ENCODE data around the gene MED9.

Gene MED9

DNA sequence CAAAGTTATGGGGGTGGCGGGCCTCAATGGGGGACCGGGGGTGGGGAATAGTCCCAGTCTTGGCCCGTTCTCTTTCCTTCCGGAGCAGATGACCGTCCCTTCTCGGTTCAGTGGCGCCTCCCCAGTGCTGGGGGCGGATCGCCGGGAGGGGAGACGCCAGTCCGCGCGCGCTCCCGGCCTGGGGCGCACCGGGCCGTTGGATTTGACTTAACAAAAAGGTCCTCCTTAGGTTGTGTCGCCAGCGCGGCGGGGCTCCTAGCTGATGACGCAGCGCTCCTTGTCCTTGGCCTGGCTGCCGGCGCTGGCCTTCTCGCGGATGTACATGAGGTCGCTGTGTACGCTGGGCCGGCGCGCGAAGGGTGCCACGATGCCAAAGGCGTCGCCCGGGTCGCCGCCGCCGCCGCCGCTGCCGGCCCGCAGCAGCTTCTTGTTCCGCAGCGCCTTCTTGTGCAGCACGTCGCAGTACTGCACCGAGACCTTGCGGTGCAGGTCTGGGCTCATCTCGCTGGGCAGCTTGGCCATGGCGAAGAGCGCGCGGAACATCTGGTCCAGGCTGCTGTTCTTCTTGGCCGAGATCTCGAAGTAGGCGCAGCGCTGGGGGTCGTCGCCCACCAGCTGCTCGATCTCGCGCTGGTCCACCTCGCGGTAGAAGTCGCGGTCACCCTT, 18.2 kb downstream of the MED9 start:
- TF ChIP-seq, protein P1, sequence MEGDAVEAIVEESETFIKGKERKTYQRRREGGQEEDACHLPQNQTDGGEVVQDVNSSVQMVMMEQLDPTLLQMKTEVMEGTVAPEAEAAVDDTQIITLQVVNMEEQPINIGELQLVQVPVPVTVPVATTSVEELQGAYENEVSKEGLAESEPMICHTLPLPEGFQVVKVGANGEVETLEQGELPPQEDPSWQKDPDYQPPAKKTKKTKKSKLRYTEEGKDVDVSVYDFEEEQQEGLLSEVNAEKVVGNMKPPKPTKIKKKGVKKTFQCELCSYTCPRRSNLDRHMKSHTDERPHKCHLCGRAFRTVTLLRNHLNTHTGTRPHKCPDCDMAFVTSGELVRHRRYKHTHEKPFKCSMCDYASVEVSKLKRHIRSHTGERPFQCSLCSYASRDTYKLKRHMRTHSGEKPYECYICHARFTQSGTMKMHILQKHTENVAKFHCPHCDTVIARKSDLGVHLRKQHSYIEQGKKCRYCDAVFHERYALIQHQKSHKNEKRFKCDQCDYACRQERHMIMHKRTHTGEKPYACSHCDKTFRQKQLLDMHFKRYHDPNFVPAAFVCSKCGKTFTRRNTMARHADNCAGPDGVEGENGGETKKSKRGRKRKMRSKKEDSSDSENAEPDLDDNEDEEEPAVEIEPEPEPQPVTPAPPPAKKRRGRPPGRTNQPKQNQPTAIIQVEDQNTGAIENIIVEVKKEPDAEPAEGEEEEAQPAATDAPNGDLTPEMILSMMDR (IDR thresholded peaks at IDR 0.05; ENCODE audit: low read depth, low read length) = no peak
- TF ChIP-seq, protein P2, sequence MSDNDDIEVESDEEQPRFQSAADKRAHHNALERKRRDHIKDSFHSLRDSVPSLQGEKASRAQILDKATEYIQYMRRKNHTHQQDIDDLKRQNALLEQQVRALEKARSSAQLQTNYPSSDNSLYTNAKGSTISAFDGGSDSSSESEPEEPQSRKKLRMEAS (IDR thresholded peaks at IDR 0.05; ENCODE audit: low read depth, low read length) = no peak
- TF ChIP-seq MYC (IDR thresholded peaks at IDR 0.05; ENCODE audit: low read depth, low read length) (no peak), POLR2A (IDR thresholded peaks at IDR 0.05; ENCODE audit: extremely low read depth, insufficient read length) (no peak)
- H3K4me3 ChIP-seq (ENCODE audit: low read depth, low read length) = no peak overlapping the region
- DNase-seq (ENCODE audit: low read depth) = no peak

DNA sequence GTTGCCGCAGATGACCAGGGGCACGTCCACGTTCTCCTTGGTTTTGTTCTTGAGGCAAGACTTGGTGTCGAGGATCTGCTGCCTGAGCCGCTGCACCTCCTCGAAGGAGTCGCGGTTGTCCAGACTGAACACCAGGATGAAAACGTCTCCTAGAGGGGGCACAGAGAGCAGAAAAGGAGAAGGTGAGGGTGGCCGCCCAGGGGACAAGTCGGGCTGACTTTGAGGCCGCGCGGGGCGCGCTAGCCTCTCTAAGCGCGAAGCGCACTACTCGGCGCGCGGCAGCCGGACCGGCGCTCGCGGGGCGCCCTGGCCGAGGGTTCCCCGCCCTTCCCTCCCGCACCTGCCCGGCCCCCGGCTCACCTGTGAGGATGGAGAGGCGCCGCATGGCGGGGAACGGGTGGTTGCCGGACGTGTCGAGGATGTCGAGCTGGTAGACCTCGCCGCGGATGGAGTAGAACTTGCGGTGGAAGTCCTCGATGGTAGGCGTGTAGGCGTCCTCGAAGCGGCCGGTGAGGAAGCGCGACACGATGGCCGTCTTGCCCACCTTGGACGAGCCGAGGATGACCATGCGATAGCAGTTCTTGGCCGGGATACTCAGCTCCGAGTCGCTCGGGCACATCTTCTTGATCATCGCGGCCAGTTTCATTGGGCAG, 18.9 kb downstream of the MED9 start:
- DNase-seq (ENCODE audit: low read depth) = no peak
- TF ChIP-seq, protein P2 (IDR thresholded peaks at IDR 0.05; ENCODE audit: low read depth, low read length) = no peak
- TF ChIP-seq POLR2A (IDR thresholded peaks at IDR 0.05; ENCODE audit: extremely low read depth, insufficient read length) (no peak), MYC (IDR thresholded peaks at IDR 0.05; ENCODE audit: low read depth, low read length) (no peak)
- TF ChIP-seq, protein P1 (IDR thresholded peaks at IDR 0.05; ENCODE audit: low read depth, low read length) = no peak
- H3K4me3 ChIP-seq (ENCODE audit: low read depth, low read length) = no peak overlapping the region

DNA sequence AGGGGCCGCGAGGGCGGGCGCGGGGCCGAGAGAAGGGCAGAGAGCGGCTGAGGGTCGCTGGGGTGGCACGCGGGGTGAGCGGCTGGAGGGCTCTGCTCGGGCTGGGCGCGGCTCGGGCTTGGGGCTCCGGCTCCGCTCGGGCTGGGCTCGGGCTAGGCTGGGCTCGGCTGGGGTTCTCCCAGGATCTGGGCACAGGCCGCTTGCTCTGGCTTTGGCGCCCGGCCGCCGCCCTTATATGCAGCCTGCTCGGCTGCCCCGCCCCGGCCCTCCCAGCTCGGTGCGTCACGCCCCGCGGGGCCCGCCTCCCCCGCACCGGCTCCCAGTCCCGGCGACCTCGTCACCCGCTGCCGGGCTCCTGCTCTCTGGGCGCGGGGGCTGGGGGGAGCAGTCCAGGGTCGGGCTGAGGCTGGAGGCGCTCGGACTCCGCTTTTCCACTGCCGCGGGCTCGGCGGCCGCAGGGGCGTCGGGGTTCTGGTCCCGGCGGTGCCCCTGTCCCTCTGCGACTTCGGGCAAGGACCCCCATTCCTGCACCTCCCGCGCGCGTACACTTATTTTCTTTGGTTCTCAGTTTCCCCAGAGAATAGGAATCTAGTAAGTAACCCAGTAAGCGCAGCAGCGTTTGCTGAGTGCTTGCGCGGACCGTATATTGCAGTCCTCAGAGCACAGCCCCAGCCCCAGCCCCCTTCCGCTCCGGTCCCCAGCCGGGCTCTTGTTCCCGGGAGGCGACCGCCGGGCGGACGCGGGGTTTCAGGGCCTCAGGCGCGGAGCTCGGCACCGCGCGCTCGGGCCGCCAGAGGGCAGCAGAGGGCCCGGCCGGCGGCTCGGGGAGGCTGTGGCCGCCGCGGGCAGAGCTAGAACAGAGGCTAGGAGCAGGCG, 19.6 kb downstream of the MED9 start, which contains the start of gene RASD1:
RASD1 (minus strand) TSS at position 207 of the 876 bp plus-strand sequence. CDS start 214 bp downstream, outside the sequence.
- peak within 1 kb of the TSS; percentile 65 for H3K4me3 ChIP-seq (ENCODE audit: low read depth, low read length)

DNA sequence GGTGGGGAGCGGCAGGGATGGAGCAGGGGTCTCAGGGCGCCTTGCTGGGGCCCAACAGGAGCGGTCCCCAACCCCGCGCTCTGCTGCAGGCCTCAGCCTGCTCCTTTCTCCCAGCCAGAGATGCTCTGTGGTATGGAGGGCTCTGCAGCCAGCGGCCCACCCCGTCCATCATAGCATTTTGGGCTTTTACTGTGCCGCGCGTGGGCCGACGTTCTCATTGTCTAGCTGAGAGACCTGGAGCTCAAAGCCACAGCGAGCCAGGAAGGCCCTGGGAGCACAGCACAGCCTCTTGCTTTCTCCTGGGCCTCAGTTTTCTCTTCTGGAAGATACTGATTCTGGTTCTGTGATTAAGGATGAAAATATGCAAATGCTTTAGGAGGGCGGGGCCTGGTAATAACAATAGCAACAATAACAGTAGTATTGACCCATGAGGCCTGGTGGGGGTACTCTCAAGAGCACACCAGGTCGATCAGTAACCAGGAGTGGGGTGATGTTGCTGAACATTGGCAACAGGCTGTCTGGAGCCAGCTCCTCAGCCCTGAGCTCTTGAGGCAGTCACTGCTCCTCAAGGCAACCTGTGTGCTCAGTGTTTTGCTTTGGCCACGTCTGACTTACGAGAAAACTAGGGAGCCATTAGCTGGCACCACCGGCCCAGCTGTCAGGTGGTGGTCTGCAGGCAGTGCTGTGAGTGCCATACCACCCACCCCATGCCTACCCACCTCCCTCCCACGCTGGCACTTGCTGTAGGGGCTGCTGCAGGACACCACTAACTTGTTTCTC, 20.5 kb downstream of the MED9 start:
- TF ChIP-seq, protein P1 (IDR thresholded peaks at IDR 0.05; ENCODE audit: low read depth, low read length) = no peak
- TF ChIP-seq POLR2A (IDR thresholded peaks at IDR 0.05; ENCODE audit: extremely low read depth, insufficient read length) (no peak), MYC (IDR thresholded peaks at IDR 0.05; ENCODE audit: low read depth, low read length) (no peak)
- TF ChIP-seq, protein P2 (IDR thresholded peaks at IDR 0.05; ENCODE audit: low read depth, low read length) = no peak
- DNase-seq (ENCODE audit: low read depth) = no peak
- no peak overlapping the region for H3K4me3 ChIP-seq (ENCODE audit: low read depth, low read length)

More for the DNA sequence above, 19.6 kb downstream of the MED9 start, which contains the start of gene RASD1:
- peak; percentile 88 for DNase-seq (ENCODE audit: low read depth)
- TF ChIP-seq, protein P2 (IDR thresholded peaks at IDR 0.05; ENCODE audit: low read depth, low read length) = peak; percentile 41
- TF ChIP-seq, protein P1 (IDR thresholded peaks at IDR 0.05; ENCODE audit: low read depth, low read length) = peak; percentile 44
- TF ChIP-seq MYC (IDR thresholded peaks at IDR 0.05; ENCODE audit: low read depth, low read length) (peak; percentile 52; the same call in 1 of the 2 replicates), POLR2A (IDR thresholded peaks at IDR 0.05; ENCODE audit: extremely low read depth, insufficient read length) (no peak)
